WTC11 (cell line): Measurements from ENCODE around the gene ZDHHC11.
"Not testable (repeated sequence)": the region's sequence is repeated elsewhere in the genome, so short reads cannot be mapped to it uniquely, and the experiment has no call there.

ENCODE experiments used
- AFF4 ChIP-seq: sonication (generic); formaldehyde crosslinking; IDR thresholded peaks from 2 replicates; pipeline ENCODE4 v1.8.1; 2023; ENCODE audit warnings: mild to moderate bottlenecking, missing genetic modification reagents, borderline replicate concordance
- CTCF ChIP-seq: fragments of 200-600 bp; IDR thresholded peaks from 2 replicates; pipeline ENCODE4 v1.8.0; 2022; ENCODE audit warnings: antibody characterized with exemption
- FOXK1 ChIP-seq: sonication (generic); formaldehyde crosslinking; IDR thresholded peaks from 2 replicates; pipeline ENCODE4 v1.8.0; 2022; ENCODE audit warnings: mild to moderate bottlenecking, moderate library complexity, missing genetic modification reagents
- JAZF1 ChIP-seq: fragments of 250-450 bp; sonication (Bioruptor Pico); IDR thresholded peaks from 2 replicates; pipeline ENCODE4 v1.9.0; 2021; ENCODE audit warnings: moderate library complexity, mild to moderate bottlenecking, inconsistent platforms
- MYBL2 ChIP-seq: sonication (generic); formaldehyde crosslinking; IDR thresholded peaks from 2 replicates; pipeline ENCODE4 v1.8.1; 2023; ENCODE audit warnings: mild to moderate bottlenecking, moderate library complexity, missing genetic modification reagents
- RELA ChIP-seq: sonication (generic); formaldehyde crosslinking; IDR thresholded peaks from 2 replicates; pipeline ENCODE4 v1.8.1; 2022; ENCODE audit warnings: missing genetic modification reagents, mild to moderate bottlenecking, borderline replicate concordance
- SP1 ChIP-seq: sonication (generic); formaldehyde crosslinking; conservative IDR thresholded peaks from 2 replicates; pipeline ENCODE4 v1.8.1; 2022; ENCODE audit warnings: missing genetic modification reagents
- USF2 ChIP-seq: sonication (generic); formaldehyde crosslinking; IDR thresholded peaks from 2 replicates; pipeline ENCODE4 v1.8.1; 2023; ENCODE audit warnings: mild to moderate bottlenecking, missing genetic modification reagents, moderate library complexity

GRCh38 chr5:847736-848135, 3.0 kb downstream of the ZDHHC11 start:
- TF ChIP-seq RELA; CTCF; SP1 (CRISPR knock-in tag); AFF4 (CRISPR knock-in tag); JAZF1 (CRISPR knock-in tag); FOXK1 (CRISPR knock-in tag); USF2 (CRISPR knock-in tag); MYBL2 (CRISPR knock-in tag): not testable (repeated sequence)
